Measurements from ENCODE around the gene THSD4.

DNA sequence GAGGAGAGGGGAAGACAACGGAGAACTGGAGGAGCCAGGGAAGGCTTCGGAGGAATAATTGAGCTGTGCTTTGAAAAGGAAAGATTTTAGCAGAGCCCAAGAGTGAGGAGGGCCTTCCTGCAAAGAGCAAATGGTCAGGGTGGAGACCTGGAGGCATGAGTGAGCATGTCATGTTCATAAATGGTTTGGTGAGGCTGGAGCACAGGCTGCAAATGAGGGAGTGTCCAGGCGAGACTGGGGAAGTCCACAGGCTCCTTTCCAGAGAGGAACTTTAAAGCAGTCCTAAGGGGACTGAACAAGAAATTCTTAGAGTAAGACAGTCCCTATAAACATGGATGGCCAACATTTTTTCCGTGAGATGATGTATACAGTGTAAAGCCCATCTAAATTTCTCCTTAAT is 108.8 kb downstream of the THSD4 start:
- TF ChIP-seq POLR2A (IDR thresholded peaks at IDR 0.05) (no peak), POLR2AphosphoS5 (IDR thresholded peaks at IDR 0.05) (no peak), EP300 (IDR thresholded peaks at IDR 0.05) (no peak)
- TF ChIP-seq, protein P1, sequence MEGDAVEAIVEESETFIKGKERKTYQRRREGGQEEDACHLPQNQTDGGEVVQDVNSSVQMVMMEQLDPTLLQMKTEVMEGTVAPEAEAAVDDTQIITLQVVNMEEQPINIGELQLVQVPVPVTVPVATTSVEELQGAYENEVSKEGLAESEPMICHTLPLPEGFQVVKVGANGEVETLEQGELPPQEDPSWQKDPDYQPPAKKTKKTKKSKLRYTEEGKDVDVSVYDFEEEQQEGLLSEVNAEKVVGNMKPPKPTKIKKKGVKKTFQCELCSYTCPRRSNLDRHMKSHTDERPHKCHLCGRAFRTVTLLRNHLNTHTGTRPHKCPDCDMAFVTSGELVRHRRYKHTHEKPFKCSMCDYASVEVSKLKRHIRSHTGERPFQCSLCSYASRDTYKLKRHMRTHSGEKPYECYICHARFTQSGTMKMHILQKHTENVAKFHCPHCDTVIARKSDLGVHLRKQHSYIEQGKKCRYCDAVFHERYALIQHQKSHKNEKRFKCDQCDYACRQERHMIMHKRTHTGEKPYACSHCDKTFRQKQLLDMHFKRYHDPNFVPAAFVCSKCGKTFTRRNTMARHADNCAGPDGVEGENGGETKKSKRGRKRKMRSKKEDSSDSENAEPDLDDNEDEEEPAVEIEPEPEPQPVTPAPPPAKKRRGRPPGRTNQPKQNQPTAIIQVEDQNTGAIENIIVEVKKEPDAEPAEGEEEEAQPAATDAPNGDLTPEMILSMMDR (IDR thresholded peaks at IDR 0.05) = no peak

Data from sigmoid colon (tissue), 4 donors.